CD4-positive, alpha-beta T cell treated with Interleukin-17A for 1 hour (primary cell): ENCODE measurements around the gene PRKX.
"Not testable (repeated sequence)": the region's sequence is repeated elsewhere in the genome, so short reads cannot be mapped to it uniquely, and the experiment has no call there.

Experiments
- DNase-seq: peaks from one replicate; pipeline ENCODE4 v3.0.0-alpha.2; 2020

PRKX gene

DNA sequence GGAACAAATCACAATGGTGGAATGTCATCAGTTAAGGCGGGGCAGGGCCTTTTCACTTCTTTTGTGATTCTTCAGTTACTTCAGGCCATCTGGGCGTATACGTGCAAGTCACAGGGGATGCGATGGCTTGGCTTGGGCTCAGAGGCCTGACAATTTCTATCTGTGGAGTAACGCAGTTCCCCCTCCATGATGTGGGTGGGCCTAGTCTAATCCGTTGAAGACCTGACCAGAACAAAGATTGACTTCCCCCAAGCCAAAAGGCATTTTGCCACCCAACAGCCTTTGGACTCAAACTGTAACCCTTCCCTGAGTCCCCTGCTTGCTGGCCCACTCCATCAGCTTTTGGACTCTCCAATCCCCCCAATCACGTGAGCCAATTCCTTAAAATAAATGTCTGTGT is 153.4 kb downstream of the PRKX start:
- DNase-seq: not testable (repeated sequence)
